ENCODE measurements around the gene ATXN7L1.

ATXN7L1 gene

DNA sequence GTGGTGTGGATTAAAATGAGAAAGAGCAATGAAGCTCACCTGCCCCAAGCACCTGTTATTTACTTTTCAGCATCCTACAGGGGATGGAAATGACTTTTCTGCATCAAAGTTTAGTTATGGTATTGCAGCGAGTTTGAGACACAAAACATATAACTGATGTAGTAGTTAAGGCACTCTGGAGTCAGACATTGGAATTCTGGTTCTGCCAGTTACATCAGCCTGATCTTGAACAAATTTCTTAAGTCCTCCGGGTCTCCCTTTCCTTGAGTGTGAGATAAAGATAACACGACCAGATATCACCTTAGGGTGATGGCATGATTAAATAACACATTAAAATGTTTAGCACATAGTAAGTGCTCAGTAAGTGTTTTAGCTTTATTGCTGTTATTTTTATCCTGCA, 97.4 kb downstream of the ATXN7L1 start:
- ATAC-seq, result no peak
- DNase-seq, result no peak

DNA sequence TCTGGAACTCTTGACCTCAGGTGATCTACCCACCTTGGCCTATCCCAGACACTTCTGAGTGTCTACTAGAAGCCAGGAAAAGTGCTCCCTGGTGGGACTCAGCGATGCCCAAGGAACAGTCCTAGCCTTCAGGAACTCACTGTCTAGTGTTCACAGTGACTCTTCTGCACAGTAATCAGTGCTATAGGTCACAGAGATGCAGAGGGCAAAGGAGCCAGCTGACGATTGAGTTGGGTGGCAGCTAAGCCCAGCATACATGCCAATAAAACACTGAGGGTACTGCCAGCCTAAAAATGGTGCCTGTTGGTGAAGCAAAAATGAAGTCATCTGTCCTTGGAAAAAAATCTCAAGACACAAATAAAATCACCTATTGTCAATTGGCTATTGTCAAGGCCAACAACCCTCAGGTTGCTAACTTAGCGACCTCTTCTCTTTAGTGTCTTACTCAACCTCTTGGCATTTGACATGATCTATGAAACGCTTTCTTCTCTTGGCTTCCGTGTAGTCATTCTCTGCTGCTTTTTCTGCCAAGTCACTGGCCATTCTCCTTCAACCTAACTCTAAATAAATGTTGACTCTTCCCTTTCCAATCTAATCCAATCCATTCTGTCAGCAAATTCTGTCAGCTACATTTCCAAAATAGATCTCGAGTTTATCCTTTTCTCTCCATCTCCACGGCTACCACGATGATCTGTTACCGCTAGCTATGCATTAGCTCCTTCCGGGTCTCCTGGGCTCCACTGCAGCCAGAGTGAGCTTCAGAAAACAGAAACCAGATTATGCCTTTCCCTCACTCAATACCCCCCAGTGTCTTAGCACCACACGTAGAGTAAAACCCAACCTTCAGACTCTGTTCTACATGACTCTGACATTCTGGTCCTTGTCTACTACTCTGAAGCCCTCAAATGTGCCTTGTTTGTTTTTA, 99.2 kb downstream of the ATXN7L1 start:
- DNase-seq, result no peak

DNA sequence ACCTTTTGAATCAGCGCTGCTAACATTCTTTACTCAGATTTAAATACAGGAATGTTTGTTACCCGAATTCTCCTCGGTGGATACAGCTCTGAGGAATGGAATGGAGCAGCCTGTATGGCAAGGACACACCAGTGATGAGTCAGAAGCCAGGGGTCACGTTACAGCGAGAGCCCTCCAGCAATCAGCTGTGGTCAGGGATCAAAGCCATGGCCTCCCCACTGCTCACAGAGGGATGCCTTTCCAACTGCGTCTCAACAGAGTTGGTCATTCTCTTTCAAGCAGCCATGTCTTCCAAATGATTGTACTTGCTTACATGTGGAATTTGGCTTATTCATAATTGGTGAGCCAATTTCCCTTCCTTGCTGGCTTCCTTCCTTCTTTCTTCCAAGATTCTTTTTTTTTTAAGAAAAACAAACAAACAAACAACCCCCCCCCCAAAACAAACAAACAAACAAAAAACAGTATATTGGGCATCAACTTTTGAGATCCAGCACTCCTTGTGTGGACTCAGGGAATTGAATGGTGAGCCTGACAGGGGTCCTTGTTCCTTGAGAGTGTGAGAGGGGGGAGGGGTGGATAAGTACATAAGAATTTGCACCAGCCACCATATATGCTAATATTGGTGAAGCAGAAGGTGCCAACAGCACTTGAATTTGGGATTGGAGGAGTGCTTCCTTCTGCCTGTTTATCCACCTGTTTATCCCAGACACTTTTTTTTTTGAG, 100.2 kb downstream of the ATXN7L1 start:
- DNase-seq (no peak), ATAC-seq (no peak)

More for the DNA sequence above, 99.2 kb downstream of the ATXN7L1 start:
- ATAC-seq, result no peak

DNA sequence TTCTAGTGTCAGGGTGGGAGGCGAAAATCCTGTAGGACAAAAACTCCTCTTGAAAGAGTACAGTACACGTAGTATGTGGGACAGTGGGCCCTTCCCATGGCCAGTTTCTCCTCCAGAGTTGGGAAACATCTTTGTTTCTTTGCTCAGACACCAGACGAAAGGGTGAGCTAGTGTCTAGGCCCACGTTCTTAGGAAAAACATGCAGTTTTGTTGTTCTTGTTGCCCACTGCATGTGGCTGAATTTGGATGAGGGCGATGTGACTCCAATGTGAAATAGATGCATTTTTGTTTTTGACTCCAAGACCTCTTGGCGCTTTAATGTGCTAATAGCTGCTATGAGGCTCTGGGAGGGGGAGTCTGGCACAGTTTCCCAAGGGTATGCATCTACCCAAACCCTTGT, 100.8 kb downstream of the ATXN7L1 start:
- no peak for DNase-seq
- ATAC-seq, result no peak

DNA sequence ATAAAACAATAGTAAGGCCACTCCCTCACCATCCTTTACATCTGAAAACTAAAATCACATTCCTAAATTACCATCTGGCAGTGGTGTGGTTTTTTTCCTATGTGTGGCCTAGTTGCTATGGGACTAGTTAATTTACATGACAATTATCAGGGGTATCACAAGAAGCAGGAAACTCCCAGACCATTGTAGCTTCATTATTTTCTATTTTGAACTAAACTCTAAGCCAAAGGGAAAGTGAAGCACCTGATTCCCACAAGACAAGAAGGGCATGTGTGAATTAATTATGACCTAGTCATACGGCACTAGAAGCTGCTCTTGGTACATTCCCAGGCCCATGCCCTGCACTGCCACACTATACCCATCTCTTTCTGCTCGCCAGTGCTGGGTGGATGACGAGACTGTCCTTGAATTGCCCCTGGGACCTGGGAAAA, 103.4 kb downstream of the ATXN7L1 start:
- ATAC-seq, result no peak
- no peak for DNase-seq

DNA sequence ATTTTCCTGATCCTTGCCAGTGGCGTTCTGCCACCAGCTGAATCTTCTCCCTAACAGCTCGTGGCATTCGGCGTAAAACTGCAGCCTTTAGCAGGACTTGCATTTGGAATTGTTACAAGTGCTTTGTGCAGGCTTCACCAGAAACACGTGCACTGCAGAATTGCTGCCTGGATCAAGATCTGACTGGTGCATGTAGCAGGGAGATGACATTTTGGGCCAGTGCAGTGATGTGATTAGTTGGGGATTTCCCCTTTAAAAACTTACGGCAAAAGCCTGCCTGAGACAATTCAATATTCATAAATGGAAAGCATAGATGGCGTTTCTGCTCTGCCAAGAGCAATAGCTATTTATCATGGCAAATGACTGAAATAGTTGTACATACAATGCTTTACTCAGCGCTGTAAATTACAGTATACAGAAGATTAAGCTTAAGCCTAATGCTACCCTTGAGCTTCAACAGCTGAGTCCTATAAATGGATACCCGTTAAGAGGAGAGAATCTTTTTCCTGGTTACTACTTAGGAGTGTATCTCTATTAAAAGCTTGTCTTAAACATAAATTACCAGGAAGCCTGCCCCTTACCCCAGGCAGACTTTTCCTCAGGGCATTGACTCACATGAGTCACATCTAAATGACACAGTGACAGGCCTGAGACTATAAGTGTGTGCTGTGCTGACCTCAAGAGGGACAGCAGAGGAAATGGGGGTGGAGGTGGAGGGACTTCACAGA, 106.3 kb downstream of the ATXN7L1 start:
- ATAC-seq (peak; percentile 63), DNase-seq (no peak)

DNA sequence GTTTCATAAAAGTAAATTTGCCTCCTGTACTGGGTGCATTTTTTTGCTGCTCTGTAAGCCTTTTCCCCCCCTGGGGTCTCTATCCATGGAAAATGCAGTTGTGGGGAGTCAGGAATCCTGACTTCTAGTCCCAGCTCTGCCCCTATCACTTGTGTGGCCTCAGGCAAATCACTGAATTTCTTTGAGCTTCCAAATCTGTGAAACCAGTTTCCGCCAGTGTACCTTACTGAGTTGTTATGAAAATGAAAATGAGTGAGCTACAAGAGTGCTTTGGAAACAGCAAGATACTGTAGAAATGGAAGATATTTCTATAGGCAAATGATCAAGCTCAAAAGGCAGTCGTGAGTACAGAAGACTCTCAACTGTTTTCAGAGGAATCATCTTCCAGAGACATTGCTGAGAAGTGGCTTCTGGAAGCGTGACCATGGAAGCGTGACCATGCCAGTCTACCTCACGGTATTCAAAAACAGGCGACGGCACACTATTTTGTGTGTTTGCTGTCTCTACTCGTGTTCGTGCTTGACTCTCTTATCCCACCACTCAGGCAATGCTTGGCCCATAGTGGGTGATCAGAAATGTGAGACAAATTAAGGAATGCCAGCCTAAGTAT, 107.4 kb downstream of the ATXN7L1 start:
- no peak for DNase-seq
- ATAC-seq, result no peak

DNA sequence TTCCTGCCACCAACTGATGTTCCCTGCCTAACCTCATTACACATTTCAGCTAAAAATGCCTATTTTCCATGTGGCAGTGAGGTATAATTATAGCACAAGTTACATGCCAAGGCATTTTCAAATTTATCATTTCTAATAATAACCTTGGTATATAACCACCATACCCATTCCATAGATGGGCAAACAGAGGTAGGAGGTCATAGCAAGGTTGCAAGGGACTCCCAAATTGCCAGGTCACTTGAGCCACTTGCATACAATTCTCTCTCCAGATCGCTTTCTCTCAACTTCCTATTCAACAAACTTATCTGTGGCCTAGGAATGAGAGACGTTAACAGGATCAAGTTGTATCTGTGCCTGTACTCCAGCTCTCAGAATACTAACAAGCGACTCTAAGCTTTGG, 108.3 kb downstream of the ATXN7L1 start:
- ATAC-seq, result no peak
- no peak for DNase-seq

DNA sequence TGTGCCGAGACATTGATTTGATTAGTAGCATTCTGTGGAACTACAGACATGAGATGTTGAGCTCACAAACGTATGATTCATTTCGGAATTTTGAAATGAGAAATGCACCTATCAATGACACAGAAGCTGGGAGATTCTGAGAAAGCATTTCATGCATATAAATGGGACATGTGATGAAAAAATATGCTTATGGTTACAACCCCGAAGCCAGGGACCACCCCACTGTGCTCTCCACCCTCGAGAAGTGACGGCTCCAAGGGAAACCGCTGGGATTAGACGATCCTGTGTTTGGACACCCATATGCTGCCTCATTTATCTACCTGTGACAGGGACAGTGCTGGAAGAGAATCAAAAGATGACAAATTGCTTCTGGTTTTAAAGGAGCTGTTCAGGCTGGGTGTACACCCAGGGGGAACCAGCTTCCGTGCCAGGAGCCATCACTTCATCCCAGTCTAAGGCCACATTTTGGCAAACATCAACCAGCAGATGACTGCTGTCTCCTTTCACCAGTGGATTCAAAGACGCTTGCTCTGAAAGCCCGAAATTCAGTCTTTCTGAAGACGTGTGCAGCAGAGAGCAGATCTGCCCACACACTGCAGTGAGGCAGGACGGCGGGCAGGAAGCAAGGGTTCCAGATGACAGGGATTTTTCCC, 109.9 kb downstream of the ATXN7L1 start:
- DNase-seq (no peak), ATAC-seq (peak; percentile 38)

DNA sequence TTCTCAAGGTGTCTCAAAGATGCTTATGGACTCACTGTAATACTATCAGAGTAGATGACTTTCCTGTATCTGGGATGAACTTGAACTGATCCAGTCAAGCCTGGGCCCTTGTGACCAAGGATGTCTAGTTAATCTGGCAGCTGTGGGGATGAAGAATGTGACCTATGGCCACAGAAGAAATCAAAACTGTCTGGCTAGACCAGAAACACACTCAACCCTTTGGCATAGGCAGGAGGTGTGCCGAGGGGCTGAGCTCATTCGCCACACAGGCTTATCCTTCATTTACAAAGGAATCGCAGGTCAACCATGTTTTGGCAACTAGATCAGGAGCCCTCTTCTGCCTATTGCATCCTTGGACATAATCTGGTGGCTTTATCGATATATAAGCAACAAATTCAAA, 110.6 kb downstream of the ATXN7L1 start:
- no peak for ATAC-seq
- DNase-seq, result no peak

DNA sequence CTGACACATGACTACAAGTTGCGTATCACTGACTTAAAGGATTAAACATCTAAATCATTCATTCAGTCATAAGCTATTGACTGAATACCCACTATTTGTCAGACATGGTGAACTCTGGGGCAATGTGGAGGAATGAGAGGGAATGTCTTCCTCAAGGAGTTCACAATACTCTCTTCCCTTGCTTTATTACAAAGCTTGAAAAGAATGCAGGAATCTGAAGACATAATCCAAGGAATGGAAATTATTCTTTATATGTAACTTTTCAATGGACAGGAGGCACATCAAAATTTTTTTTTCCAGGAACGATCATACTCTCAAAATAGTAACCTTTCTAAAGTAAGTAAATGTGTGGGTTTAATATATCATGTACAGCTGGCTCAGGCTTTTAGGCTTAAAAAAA, 111.9 kb downstream of the ATXN7L1 start:
- ATAC-seq (no peak), DNase-seq (no peak)

DNA sequence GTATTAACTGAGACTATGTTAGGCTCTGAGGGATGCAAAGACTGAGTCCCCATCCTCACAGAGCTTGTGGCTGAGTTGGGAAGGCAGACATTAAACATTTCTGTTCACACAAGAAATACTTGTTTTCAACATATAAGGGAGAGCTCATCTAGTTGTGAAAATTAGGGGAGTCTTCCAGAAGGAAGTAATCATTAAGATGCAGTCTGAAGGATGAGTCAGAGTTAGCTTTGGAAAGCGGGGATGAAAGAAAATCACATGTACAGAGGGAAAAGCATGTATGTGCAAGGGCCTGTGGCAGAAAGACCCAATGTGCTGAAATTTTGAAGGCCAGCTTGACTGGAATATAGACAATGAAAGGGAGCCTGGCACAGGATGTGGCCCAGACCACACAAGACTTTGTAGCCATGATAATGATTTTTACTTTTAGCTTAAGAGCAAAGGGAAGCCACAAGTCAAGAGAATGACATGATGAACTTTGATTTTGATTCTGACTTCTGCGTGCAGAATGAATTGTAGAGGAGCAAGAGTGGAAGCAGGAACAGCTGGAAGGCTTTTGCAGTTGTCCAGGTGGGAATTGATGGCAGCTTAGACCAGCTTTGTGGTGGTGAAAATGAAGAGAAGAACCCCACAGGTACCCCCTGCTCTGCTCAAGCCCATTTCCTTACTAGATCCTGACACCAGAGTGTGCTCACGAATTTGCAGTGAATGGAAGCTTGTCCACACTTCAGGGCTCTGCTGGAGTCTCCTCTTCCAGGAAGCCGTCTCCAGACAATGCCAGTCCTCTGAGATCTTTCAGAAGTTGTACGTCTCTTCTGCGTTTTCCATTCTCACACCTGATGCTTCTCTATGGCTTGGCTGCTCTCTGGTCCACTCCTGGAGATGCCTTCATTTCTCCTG, 115.6 kb downstream of the ATXN7L1 start:
- ATAC-seq, result no peak
- peak; percentile 8 for DNase-seq

DNA sequence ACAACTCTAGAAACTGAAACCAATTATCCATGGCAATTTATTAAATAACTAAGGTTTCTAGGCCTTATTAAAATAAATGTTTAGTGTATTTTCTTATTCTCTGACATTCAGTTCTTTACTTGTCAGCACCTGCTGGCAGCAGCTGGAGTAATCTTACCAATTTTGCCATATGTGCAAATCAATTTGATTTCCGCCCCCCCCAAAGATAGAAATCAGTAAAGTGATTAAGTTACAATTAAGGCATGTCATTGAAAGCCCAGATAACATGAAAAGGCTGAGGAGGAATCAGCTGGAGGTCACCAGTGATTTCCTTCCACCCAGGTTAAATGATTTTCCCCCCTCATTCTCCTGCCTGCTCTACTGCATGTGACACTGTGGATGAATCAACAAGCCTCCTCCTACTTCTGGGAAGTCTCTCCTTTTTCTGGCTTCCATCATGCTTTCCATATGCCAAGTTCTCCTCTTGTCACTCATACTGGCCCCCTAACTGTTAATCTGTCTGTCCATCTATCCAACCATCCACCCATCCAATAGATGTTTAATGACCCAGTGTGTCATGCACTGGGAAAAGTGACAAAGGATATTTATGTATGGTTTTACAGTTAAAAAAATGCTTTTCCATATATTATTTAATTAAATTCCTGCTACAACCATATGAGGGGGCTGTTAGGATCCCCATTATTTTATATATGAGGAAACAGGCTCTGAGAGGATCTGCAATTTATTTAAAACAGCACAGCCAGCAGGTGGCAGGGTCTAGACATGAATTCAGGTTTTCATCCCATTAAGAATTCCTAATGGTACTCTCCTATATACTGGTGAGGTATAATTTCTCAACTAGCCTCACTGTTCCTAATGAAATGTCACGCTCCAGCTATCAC, 116.5 kb downstream of the ATXN7L1 start:
- DNase-seq, result peak; percentile 22
- ATAC-seq, result no peak

DNA sequence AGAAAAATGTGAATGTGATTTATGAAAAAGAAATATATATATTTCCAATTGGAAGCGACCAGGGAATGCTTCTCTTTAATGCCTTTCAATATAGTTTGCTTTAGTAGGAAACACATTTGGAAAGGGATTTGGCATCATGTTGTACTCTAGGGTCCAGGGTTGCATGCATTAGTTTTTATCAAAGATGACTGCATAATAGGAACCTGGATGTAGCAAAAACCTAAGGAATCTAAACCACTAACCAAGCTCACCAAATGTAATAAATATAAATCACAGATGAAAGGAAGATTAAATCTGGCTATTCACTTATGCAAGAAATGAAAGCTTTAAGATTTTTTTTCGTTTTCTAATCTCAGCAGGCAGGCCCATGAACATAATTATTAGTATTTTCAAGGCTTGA, 120.0 kb downstream of the ATXN7L1 start:
- ATAC-seq (no peak), DNase-seq (no peak)

DNA sequence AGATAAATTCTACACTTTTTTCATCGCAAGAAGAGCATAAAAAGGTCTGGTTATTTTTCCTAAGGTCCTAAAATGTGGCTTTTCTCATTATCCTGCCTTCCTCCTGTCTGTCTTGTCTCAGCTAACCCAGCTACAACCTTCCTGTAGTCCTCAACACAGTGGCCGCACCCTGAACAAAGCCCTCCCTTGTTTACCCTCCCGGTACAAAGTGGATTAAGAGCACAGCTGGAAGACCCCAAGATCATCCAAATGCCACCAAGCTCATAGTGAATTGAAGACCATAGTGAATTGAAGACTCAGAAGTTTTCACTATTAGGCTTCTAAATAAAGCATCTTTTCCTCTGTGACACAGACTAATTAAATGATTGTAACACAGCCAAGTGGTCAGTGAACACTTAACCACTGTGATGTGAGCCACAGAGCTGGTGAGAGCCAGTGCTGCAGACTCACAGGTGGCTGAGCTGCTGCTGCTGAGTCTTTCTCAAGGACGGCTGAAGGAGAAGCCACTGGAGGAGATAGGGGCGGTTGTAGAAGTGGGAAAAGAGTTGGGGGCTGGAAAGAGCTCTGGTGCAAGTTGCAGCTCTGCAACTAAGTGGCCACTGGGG, 123.6 kb downstream of the ATXN7L1 start:
- DNase-seq (no peak), ATAC-seq (no peak)

DNA sequence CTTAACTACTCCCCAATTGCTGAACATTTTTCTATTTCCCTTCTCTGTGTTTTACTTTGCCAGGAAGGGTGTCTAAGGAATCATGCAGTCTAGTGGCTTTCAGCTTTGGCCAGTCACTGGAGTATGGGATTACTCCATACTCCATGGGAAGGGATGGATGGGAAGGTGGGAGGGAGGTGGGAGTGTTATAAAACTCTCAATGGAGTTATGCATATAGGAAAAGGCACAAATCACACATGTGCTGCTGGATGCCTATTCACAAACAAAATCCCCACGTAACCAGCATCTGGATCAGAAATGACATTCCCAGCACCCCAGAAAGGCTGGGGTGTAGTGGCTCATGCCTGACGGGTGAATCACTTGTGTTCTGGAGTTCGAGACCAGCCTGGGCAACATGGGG, 125.3 kb downstream of the ATXN7L1 start:
- no peak for ATAC-seq

DNA sequence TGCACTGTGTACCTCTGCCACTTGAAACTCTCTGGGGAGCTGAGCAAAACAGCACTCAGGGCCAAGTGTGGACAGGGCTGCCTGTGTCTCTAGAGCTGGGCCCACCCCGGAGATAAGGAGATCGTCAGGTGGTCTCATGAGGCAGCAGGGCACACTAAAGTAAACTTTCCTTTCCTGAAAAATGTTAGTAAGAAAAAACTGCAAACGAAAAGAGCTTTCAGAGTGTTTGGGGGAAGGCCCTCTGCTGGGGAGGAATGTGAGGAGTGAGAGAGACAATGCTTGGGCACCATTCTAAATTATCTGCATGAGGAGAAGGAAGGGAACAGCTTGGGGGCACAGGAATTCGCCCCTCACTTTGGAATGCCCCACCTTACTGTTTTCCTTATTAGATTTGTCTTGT, 127.7 kb downstream of the ATXN7L1 start:
- DNase-seq (no peak), ATAC-seq (no peak)

More for the DNA sequence above, 125.3 kb downstream of the ATXN7L1 start:
- DNase-seq, result no peak

DNA sequence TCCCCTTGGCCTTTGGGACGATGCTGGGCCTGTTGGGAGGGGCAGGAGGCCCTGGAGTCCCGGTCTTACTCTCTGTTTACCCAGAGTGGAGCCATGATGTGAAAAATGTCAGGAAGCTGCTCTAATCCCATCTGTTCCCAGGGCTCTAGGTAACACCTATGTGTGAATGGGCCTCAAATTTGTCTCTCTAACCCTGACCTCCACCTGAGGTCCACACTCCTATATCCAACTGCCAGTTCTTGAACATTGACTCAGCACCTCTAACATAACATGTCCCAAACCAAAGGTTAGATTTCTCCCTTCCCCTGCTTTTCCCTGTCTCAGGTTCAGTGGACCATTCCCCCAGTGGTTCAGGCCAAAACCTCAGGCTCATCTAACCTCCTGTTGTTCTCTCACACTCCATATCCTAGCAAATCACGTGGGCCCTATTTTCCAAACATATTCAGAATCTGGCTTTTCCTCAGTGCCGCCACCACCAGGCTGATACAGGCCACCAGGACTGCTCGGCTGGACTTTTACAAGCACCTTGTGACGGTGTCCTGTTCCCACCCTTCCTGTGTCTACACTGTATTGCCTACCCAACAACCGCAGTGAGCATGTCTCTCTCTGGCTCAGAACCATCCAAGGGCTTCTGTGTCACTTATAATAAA, 130.6 kb downstream of the ATXN7L1 start:
- DNase-seq (no peak), ATAC-seq (no peak)

DNA sequence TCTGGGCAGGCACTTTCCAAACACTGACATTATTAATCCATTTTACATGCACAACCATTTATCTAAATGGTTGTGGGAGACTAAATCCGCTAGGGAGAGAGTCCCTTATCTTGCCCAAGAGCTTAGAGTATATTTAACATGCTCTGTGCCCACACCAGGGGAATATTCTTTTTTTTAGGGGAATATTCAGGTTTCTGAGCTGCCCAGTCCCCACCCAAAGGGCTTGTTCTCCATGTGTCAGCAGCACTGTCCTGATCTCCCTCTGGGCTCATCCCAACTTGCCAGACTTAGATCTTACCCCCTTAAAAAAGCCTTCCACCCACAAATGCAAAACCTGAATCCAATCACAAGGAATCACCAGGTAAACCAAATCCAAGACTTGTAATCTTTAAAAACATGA, 132.1 kb downstream of the ATXN7L1 start:
- DNase-seq (no peak), ATAC-seq (no peak)
